ENCODE results near the gene LRIT1. TPM values are rescaled to one million over a fixed set of nuclear protein-coding genes. Genes with fewer than 3 reads are reported as not detected.
A peak's percentile ranks its signal among the peaks of the same experiment; 100 is the strongest.

The LRIT1 gene
- total RNA-seq, 1 donor from 2014 or later, result not detected

DNA sequence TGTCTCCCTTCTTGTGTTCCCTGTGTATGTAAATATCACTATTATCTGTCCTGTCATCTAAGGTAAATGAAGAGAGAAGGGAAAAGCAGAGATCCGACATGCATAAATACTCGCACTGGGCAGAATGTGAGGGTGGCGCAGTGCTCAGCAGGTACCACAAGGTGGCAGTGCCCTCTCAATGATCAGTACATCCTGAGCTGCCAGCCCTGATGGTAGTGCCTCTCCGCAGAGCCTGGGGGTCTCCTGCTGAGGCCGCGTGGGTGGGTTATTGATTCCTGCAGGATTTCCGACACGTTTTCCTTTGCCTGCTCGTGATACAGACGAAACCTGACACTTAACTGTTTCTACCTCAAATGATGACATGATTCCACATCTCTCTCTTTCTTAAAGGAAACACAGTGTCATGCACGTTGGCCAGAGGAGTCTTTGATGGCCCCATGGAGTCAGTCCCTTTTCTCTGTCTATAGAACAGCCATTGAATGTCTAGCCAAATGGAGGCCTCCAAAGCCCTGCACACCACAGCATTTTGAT lies 23.3 kb upstream of the LRIT1 start:
- H3K27ac Mint-ChIP-seq, result no peak overlapping the region
- no peaks in the 10 kb centered on the region for H3K36me3 Mint-ChIP-seq (ENCODE audit: low read depth)
- ChIA-PET CTCF (interaction anchor here (0.6 to 11.6 kb wide), 9 partner anchors 9 to 286 kb away, joined by 3 to 207 read pairs (median 3); no protein-coding TSS in a partner anchor), POLR2A (no interaction called here)
- no peak overlapping the region for H3K4me3 Mint-ChIP-seq
- intact Hi-C loops (cut with micrococcal nuclease), result loop anchor here (1.0 kb wide), 2 partner anchors 111 to 273 kb away; no protein-coding TSS in a partner anchor
- H3K9me3 Mint-ChIP-seq, result no peaks in the 10 kb centered on the region
- TF ChIP-seq, protein P1, sequence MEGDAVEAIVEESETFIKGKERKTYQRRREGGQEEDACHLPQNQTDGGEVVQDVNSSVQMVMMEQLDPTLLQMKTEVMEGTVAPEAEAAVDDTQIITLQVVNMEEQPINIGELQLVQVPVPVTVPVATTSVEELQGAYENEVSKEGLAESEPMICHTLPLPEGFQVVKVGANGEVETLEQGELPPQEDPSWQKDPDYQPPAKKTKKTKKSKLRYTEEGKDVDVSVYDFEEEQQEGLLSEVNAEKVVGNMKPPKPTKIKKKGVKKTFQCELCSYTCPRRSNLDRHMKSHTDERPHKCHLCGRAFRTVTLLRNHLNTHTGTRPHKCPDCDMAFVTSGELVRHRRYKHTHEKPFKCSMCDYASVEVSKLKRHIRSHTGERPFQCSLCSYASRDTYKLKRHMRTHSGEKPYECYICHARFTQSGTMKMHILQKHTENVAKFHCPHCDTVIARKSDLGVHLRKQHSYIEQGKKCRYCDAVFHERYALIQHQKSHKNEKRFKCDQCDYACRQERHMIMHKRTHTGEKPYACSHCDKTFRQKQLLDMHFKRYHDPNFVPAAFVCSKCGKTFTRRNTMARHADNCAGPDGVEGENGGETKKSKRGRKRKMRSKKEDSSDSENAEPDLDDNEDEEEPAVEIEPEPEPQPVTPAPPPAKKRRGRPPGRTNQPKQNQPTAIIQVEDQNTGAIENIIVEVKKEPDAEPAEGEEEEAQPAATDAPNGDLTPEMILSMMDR (IDR thresholded peaks at IDR 0.05), result peak; percentile 55
- DNase-seq, result peak; percentile 47
- peaks cover 43% of the 10 kb centered on the region for H3K27me3 Mint-ChIP-seq
- ATAC-seq (ENCODE audit: low read depth), result peak; percentile 88
- H3K4me1 Mint-ChIP-seq, result no peaks in the 10 kb centered on the region

DNA sequence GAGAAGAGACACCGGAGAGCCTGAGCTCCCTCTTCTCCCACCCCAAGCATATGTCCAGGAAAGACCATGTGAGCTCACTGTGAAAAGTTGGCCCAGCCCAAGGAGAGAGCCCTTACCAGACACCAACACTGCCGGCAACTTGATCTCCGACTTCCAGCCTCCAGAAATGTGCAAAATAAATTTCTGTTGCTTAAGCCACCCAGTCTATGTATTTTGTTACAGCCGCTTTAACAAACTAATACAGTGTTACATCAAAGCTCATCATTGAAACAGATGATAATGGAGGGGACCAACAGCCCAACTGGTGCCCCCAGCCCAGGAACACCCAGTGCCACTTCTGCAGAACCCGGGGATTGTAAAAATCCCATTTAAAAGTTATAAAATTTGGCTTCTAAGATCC lies 22.4 kb upstream of the LRIT1 start:
- peaks cover 42% of the 10 kb centered on the region for H3K27me3 Mint-ChIP-seq
- ChIA-PET CTCF (interaction anchor here (1.0 to 11.6 kb wide), 2 partner anchors 10 to 275 kb away, joined by 3 to 207 read pairs; no protein-coding TSS in a partner anchor), POLR2A (no interaction called here)
- DNase-seq (no peak), ATAC-seq (ENCODE audit: low read depth) (no peak)
- no peaks in the 10 kb centered on the region for H3K4me1 Mint-ChIP-seq
- no peak overlapping the region for H3K4me3 Mint-ChIP-seq
- TF ChIP-seq, protein P1 (IDR thresholded peaks at IDR 0.05), result no peak
- intact Hi-C loops (cut with micrococcal nuclease), result loop anchor here (1.0 kb wide), 2 partner anchors 112 to 274 kb away; no protein-coding TSS in a partner anchor
- H3K9me3 Mint-ChIP-seq, result no peaks in the 10 kb centered on the region
- no peaks in the 10 kb centered on the region for H3K36me3 Mint-ChIP-seq (ENCODE audit: low read depth)
- no peak overlapping the region for H3K27ac Mint-ChIP-seq

DNA sequence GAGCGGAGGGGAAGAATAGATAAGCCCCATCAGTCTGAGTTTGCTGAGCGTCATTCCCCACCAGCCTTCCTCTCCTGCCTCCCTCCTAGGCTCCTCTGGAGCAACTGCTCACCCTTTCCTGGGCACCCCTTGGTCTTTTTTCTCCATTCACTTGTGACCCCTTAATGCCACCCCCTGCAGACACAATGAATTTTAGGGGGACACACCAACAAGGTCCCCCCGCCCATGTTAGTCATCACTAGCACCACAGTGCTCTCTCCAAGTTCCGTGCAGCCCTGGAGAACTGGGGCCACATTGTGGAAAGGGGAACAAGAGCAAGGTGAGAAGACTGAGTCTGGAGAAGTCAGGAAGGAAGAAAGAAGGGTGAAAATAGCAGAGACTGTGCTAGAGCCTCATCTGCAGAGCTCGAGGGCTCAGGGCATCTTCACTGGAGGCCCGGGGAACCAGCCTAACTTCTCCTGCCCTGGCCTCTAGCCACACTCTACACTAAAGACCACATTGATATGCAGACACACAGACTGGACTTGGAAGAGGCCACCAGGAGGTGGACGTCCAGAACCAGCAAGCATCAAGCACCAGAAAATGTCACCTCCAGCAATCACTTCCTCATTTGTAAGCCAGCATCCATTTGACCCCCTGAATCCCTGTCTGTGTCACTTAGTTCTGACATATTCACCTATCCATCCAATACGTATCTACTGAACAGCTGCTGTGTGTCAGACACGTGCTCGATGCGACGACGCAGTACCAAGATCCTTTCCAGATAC lies 21.0 kb upstream of the LRIT1 start:
- ChIA-PET POLR2A (no interaction called here), CTCF (interaction anchor here (11.6 kb wide), 1 partner anchor 276 kb away, joined by 207 read pairs; no protein-coding TSS in a partner anchor)
- intact Hi-C loops (cut with micrococcal nuclease), result no loop called here
- Mint-ChIP-seq H3K9me3 (no peaks in the 10 kb centered on the region), H3K27me3 (peaks cover 34% of the 10 kb centered on the region), H3K27ac (no peak overlapping the region), H3K4me1 (no peaks in the 10 kb centered on the region), H3K36me3 (ENCODE audit: low read depth) (no peaks in the 10 kb centered on the region), H3K4me3 (no peak overlapping the region)
- TF ChIP-seq, protein P1 (IDR thresholded peaks at IDR 0.05), result no peak
- no peak for DNase-seq
- no peak for ATAC-seq (ENCODE audit: low read depth)

DNA sequence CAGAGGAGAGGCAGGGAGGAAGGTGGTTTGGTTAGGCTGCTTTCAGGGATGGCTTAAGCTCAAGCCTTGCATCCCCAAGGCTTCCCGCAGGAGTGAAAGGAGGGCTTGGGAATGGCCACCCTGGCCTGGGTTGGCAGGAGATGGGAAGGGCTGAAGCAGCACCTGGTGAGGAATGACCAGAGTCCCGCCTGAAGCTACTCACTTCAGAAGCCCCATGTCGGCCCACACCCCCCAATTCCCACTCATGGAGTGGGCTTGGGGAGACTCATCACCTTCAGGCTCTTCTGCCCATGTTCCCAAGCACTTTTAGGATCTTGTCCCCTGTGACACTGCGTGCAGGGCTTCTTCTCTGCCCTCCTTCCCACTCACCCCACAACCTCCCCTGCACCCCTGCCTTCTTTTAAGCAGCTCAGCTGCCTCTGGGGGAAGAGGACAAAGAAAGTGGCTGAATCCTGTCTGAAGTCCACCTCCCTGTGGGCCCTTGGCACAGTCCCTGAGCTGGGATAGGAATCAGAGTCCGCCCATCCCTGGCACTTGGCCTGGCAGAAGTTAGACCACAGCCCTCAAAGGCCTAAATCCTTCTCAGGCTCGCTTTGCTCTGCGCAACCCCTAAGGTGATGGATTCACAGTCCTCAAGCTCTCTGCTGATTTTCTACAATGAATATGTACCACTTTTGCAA lies 20.0 kb upstream of the LRIT1 start:
- ATAC-seq (ENCODE audit: low read depth), result no peak
- TF ChIP-seq, protein P1 (IDR thresholded peaks at IDR 0.05), result no peak
- Mint-ChIP-seq H3K27me3 (peaks cover 40% of the 10 kb centered on the region), H3K36me3 (ENCODE audit: low read depth) (no peaks in the 10 kb centered on the region), H3K4me1 (peaks cover 3% of the 10 kb centered on the region), H3K4me3 (no peak overlapping the region), H3K27ac (no peak overlapping the region), H3K9me3 (no peaks in the 10 kb centered on the region)
- no peak for DNase-seq
- intact Hi-C loops (cut with micrococcal nuclease), result no loop called here
- ChIA-PET CTCF (interaction anchor here (11.6 kb wide), 1 partner anchor 277 kb away, joined by 207 read pairs; no protein-coding TSS in a partner anchor), POLR2A (no interaction called here)
